Neural cell (in vitro differentiated cells): ENCODE results near the gene CIBAR2. TPM values are rescaled to one million over a fixed set of nuclear protein-coding genes. Genes with fewer than 3 reads are reported as not detected.

Source experiments
- H2AFZ ChIP-seq: fragments of 200-600, 300-800 bp; sonication (generic), shearing (Covaris generic); 2 replicates; pipeline ENCODE4 v1.6.0; 2014; ENCODE audit warnings: low read depth, mild to moderate bottlenecking, antibody characterized with exemption, low read length, moderate library complexity
- H3F3A ChIP-seq: fragments of 200-600 bp; shearing (Covaris generic); 2 replicates; pipeline ENCODE4 v1.6.1; 2016; ENCODE audit warnings: mild to moderate bottlenecking, moderate library complexity, mixed read lengths, antibody characterized with exemption, low read length; ENCODE audit not compliant: insufficient read depth, poor library complexity, severe bottlenecking
- H3K27ac ChIP-seq: fragments of 200-600, 300-800 bp; sonication (generic), shearing (Covaris generic); 2 replicates; pipeline ENCODE4 v1.5.1; 2014; ENCODE audit warnings: mild to moderate bottlenecking, low read length, moderate library complexity
- H3K27me3 ChIP-seq: fragments of 300-800, 200-600 bp; sonication (generic), shearing (Covaris generic); 2 replicates; pipeline ENCODE4 v1.6.0; 2014; ENCODE audit warnings: mild to moderate bottlenecking, low read depth, low read length, moderate library complexity; ENCODE audit not compliant: insufficient read depth
- H3K36me3 ChIP-seq: fragments of 300-800, 200-600 bp; sonication (generic), shearing (Covaris generic); 2 replicates; pipeline ENCODE4 v1.5.1; 2014; ENCODE audit warnings: mild to moderate bottlenecking, antibody characterized with exemption, low read length, moderate library complexity; ENCODE audit not compliant: insufficient read depth
- H3K4me2 ChIP-seq: fragments of 300-800, 200-600 bp; sonication (generic), shearing (Covaris generic); 2 replicates; pipeline ENCODE4 v1.6.0; 2014; ENCODE audit warnings: mild to moderate bottlenecking, low read length
- H3K4me3 ChIP-seq: fragments of 300-800, 200-600 bp; sonication (generic), shearing (Covaris generic); 2 replicates; pipeline ENCODE4 v1.5.1; 2014; ENCODE audit warnings: mild to moderate bottlenecking, low read length, moderate library complexity
- H3K79me2 ChIP-seq: fragments of 200-600 bp; shearing (Covaris generic); replicated peaks from 2 replicates; pipeline ENCODE4 v1.6.0; 2014; ENCODE audit warnings: mild to moderate bottlenecking, low read length, moderate library complexity; ENCODE audit not compliant: insufficient read depth
- H3K9ac ChIP-seq: fragments of 300-800, 200-600 bp; sonication (generic), shearing (Covaris generic); 2 replicates; pipeline ENCODE4 v1.6.1; 2016; ENCODE audit warnings: mild to moderate bottlenecking, low read length, mixed read lengths
- H3K9me2 ChIP-seq: fragments of 200-600 bp; shearing (Covaris generic); 2 replicates; pipeline ENCODE4 v1.6.1; 2016; ENCODE audit warnings: mild to moderate bottlenecking, low read length, mixed read lengths; ENCODE audit not compliant: insufficient read depth
- H3K9me3 ChIP-seq: fragments of 200-600, 300-800 bp; sonication (generic), shearing (Covaris generic); 2 replicates; pipeline ENCODE4 v1.6.1; 2016; ENCODE audit warnings: mild to moderate bottlenecking, mixed run types, low read length, moderate library complexity, mixed read lengths
- H4K20me1 ChIP-seq: fragments of 200-600 bp; shearing (Covaris generic); 2 replicates; pipeline ENCODE4 v1.6.1; 2016; ENCODE audit warnings: mild to moderate bottlenecking, mixed run types; ENCODE audit not compliant: insufficient read depth
- CTCF ChIP-seq: fragments of 450-650 bp; IDR thresholded peaks from 2 replicates; pipeline ENCODE4 v1.5.1; 2014; ENCODE audit warnings: antibody characterized with exemption, mild to moderate bottlenecking, moderate library complexity; ENCODE audit not compliant: poor library complexity, severe bottlenecking
- EP300 ChIP-seq: fragments of 450-650 bp; conservative IDR thresholded peaks from 2 replicates; pipeline ENCODE4 v1.6.1; 2014; ENCODE audit warnings: antibody characterized with exemption, mild to moderate bottlenecking, moderate library complexity; ENCODE audit not compliant: poor library complexity, severe bottlenecking
- EZH2 ChIP-seq: fragments of 200-600, 300-800 bp; shearing (Covaris generic), sonication (generic); IDR thresholded peaks from 2 replicates; pipeline ENCODE4 v1.6.1; 2014; ENCODE audit warnings: antibody characterized with exemption, low read length, borderline replicate concordance, mild to moderate bottlenecking; ENCODE audit not compliant: insufficient read depth, poor library complexity, severe bottlenecking
- MXI1 ChIP-seq: fragments of 450-650 bp; conservative IDR thresholded peaks from 2 replicates; pipeline ENCODE4 v1.6.1; 2014; ENCODE audit warnings: antibody characterized with exemption, mild to moderate bottlenecking; ENCODE audit not compliant: poor library complexity, severe bottlenecking
- POLR2AphosphoS5 ChIP-seq: IDR thresholded peaks from 2 replicates; pipeline ENCODE4 v1.6.1; 2012
- RAD21 ChIP-seq: fragments of 450-650 bp; conservative IDR thresholded peaks from 2 replicates; pipeline ENCODE4 v1.6.1; 2014; ENCODE audit warnings: antibody characterized with exemption, mild to moderate bottlenecking, moderate library complexity
- SMC3 ChIP-seq: fragments of 450-650 bp; conservative IDR thresholded peaks from 2 replicates; pipeline ENCODE4 v1.6.1; 2014; ENCODE audit warnings: antibody characterized with exemption, mild to moderate bottlenecking, moderate library complexity; ENCODE audit not compliant: poor library complexity
- TAF1 ChIP-seq: IDR thresholded peaks from 2 replicates; pipeline ENCODE4 v1.6.1; 2012; ENCODE audit warnings: low read depth
- polyA plus RNA-seq: library from polyadenylated mRNA; depleted of rRNA; stranded (reverse); fragments of >200 nt; gene quantifications from 2 replicates; pipeline ENCODE4 v1.2.3, GENCODE V29; 2014
- TF ChIP-seq, protein P1 (sequence below): IDR thresholded peaks from 2 replicates; pipeline ENCODE4 v1.6.1; 2012; ENCODE audit warnings: borderline replicate concordance

CIBAR2 gene
- polyA plus RNA-seq, 1 donor from 2014 or later, result not detected

DNA sequence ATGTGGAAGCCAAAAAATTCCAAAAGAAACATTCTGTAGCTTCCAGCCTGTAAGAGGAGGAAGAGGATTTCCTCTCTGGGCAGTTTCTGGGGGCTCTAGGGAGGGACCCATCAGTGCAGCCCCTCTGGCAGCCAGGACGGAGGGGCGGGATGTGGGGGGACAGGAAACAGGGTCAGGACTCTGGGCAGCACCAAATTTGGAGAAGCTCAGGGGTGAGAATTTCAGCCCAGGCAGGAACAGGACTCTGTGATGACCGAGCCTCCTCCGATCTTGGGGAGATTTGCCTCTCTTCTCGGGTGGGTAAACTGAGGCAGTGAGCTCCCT lies 18.4 kb upstream of the CIBAR2 start:
- Histone ChIP-seq H2AFZ (no peak overlapping the region), H3K27ac (no peak overlapping the region), H3K9ac (no peak overlapping the region), H3K4me2 (no peak overlapping the region), H3F3A (no peaks in the 10 kb centered on the region), H3K36me3 (no peaks in the 10 kb centered on the region), H4K20me1 (no peaks in the 10 kb centered on the region), H3K79me2 (no peaks in the 10 kb centered on the region), H3K27me3 (no peaks in the 10 kb centered on the region), H3K9me3 (no peaks in the 10 kb centered on the region), H3K4me3 (no peak overlapping the region), H3K9me2 (no peaks in the 10 kb centered on the region)
- TF ChIP-seq CTCF, result no peak
- TF ChIP-seq RAD21, result no peak
- TF ChIP-seq POLR2AphosphoS5, result no peak
- TF ChIP-seq EP300, result no peak
- no peak for TF ChIP-seq SMC3
- TF ChIP-seq EZH2, result no peak
- TF ChIP-seq TAF1, result no peak
- TF ChIP-seq, protein P1, sequence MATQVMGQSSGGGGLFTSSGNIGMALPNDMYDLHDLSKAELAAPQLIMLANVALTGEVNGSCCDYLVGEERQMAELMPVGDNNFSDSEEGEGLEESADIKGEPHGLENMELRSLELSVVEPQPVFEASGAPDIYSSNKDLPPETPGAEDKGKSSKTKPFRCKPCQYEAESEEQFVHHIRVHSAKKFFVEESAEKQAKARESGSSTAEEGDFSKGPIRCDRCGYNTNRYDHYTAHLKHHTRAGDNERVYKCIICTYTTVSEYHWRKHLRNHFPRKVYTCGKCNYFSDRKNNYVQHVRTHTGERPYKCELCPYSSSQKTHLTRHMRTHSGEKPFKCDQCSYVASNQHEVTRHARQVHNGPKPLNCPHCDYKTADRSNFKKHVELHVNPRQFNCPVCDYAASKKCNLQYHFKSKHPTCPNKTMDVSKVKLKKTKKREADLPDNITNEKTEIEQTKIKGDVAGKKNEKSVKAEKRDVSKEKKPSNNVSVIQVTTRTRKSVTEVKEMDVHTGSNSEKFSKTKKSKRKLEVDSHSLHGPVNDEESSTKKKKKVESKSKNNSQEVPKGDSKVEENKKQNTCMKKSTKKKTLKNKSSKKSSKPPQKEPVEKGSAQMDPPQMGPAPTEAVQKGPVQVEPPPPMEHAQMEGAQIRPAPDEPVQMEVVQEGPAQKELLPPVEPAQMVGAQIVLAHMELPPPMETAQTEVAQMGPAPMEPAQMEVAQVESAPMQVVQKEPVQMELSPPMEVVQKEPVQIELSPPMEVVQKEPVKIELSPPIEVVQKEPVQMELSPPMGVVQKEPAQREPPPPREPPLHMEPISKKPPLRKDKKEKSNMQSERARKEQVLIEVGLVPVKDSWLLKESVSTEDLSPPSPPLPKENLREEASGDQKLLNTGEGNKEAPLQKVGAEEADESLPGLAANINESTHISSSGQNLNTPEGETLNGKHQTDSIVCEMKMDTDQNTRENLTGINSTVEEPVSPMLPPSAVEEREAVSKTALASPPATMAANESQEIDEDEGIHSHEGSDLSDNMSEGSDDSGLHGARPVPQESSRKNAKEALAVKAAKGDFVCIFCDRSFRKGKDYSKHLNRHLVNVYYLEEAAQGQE, result no peak
- TF ChIP-seq MXI1, result no peak

- Histone ChIP-seq H3K27ac (no peak overlapping the region), H2AFZ (no peak overlapping the region), H3K9ac (no peak overlapping the region), H3K27me3 (no peaks in the 10 kb centered on the region), H3K79me2 (no peaks in the 10 kb centered on the region), H3K4me3 (no peak overlapping the region), H4K20me1 (no peaks in the 10 kb centered on the region), H3K9me2 (no peaks in the 10 kb centered on the region), H3K9me3 (no peaks in the 10 kb centered on the region), H3K36me3 (no peaks in the 10 kb centered on the region), H3K4me2 (no peak overlapping the region), H3F3A (no peaks in the 10 kb centered on the region)
- TF ChIP-seq CTCF (no peak), TAF1 (no peak), SMC3 (no peak), EZH2 (no peak), POLR2AphosphoS5 (no peak), MXI1 (no peak), EP300 (no peak), RAD21 (no peak)
- TF ChIP-seq, protein P1, result no peak
Measured at GRCh38 chr16:85129876-85130704, 17.8 kb upstream of the CIBAR2 start.
